Left renal cortex interstitium (tissue), 4 donors: ENCODE data around the gene HYAL1. TPM values are rescaled to one million over a fixed set of nuclear protein-coding genes. Genes with fewer than 3 reads are reported as not detected.

Experiments used
- DNase-seq, 4 donors: peaks; one replicate each; pipeline ENCODE4 v3.0.0-alpha.2; 2013; ENCODE audit warnings: low read depth in 4 of 4, low spot score in 2 of 4, missing footprints in 1 of 4
- polyA plus RNA-seq, 4 donors: library from polyadenylated mRNA; unstranded; fragments of 120-200 nt; gene quantifications; one replicate each; pipeline ENCODE4 v1.2.1, GENCODE V29; 2013; ENCODE audit not compliant: insufficient read length in 4 of 4

Gene HYAL1, protein sequence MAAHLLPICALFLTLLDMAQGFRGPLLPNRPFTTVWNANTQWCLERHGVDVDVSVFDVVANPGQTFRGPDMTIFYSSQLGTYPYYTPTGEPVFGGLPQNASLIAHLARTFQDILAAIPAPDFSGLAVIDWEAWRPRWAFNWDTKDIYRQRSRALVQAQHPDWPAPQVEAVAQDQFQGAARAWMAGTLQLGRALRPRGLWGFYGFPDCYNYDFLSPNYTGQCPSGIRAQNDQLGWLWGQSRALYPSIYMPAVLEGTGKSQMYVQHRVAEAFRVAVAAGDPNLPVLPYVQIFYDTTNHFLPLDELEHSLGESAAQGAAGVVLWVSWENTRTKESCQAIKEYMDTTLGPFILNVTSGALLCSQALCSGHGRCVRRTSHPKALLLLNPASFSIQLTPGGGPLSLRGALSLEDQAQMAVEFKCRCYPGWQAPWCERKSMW
- polyA plus RNA-seq, result 1 to 10 TPM; 6.4 to 7.8 (median 7.4) TPM

- DNase-seq, result no peak
Observed at GRCh38 chr3:50303013-50303815, at the start of gene HYAL1. Gene HYAL1 (minus strand): TSS chr3:50303574. CDS start chr3:50302956, 618 bp downstream.

DNA sequence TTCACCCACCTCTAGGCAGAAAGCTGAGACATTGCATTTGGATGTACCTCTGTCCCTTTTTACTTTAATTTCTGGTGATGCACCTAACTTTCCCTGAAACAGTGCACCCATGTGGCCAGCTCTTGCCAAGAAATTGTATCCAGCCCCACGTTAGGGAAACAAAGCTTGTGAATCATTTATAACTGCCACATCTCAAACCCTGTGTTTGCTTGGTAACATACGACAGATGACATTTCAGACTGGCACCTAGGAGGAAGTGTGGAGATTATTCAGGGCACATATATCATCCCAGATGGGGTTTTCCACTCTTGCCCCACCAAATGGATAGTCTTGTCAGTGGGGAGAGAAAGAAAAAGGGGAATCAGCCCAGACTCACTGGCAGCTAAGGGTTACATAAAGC lies 49.4 kb upstream of the HYAL1 start:
- DNase-seq, result no peak

GRCh38 chr3:50351323-50351697 lies 47.9 kb upstream of the HYAL1 start:
- DNase-seq, result no peak

GRCh38 chr3:50350527-50351322 lies 47.4 kb upstream of the HYAL1 start, which contains the start of the genes CYB561D2 and NPRL2:
Gene CYB561D2 (plus strand): TSS chr3:50350862. CDS start chr3:50351434, 572 bp downstream.
Gene NPRL2 (minus strand): TSS chr3:50350775. CDS start chr3:50350652, 123 bp downstream.
- peak in 3 of 4 donors; percentile 79 to 90 (median 85) for DNase-seq

DNA sequence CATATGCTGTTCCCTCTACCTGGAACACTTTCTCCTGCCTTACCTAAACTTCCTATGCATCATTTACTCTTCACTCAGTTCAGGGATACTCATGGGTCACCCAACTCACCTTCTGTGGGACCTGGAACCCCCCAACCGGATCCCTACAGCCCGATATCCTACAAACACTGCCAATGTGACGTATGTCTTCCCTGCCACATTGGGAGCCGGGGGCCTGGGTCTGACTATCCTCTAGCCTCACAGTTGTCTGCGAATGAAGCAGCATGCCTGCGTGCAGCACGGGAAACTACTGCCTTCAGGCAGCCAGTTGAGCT lies 46.8 kb upstream of the HYAL1 start:
- no peak for DNase-seq

- no peak for DNase-seq
Observed at GRCh38 chr3:50347187-50347813, 43.9 kb upstream of the HYAL1 start.

GRCh38 chr3:50345586-50346234 lies 42.3 kb upstream of the HYAL1 start, which contains the start of gene ZMYND10:
Gene ZMYND10 (minus strand): TSS chr3:50345732. CDS start chr3:50345579, 153 bp downstream.
- DNase-seq, result no peak

DNA sequence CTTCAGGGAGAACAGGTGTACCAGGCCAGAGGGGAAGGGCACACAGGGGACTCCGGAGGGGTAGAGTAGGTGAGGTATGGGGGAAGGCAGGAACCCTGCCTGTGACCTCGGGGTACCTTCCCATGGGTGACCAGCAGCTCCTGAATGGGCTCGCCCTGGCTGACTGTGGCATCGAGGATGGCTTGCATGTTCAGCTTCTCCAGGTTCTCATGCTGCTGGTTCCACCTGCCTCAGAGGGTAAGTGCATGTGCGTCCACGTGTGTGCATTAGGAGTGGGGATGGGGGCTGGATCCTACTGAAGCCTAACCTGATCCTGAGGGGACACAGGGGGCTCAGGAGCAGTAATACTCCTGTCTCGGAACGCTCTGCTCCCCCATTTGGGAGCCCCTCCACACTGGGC lies 41.6 kb upstream of the HYAL1 start:
- no peak for DNase-seq

GRCh38 chr3:50342813-50343633 lies 39.6 kb upstream of the HYAL1 start:
- DNase-seq, result no peak

DNA sequence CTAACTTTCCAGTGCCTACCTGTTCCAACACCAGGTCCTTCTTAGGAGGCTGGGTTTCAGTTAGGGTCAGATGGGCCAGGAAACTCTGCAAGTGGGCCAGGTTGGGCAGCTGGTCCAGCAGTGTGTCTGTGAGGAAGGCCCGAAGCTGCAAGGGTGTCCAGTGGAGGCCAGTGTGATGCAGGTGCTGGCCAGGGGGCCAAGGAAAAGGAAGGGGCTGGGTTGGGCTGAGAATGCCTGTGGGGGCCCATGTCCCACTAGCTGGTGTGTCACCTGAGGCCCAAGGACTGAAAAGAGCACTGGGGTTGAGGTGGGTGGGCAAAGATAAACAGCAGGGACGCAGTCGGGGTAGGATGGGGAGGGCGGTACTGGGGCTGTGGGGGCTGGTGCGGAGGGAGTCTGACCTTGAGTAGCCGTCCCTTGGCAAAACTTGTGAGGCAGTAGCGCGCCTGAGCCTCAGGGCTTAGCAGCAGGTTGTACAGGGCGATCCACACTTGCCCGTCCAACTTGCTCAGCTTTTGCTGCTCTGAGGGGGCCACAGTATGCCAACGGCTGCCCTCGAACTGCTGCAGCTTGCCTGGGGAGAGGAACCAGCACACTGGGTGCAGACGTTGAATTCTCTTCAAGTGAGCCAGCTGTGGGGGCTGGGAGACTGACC lies 38.7 kb upstream of the HYAL1 start:
- no peak for DNase-seq

DNA sequence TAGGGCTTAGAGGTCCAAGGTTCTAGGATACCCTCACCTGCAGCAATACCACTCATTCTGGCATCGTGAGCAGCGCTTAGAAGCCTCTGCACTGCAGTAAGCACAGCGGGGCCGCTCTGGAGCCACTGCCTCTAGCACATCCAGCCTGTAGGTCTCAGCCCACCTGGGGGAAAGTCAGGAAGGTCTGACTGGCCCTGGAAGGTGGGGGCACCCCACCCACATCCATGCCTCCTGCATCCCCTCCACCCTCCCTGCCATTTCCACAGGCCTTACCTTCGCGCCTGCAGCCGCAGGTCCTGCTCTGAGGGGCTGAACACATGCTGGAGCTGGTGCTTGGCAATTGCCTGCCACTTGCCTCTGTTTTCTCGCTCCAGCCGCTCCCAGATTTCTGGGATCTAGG lies 38.2 kb upstream of the HYAL1 start:
- no peak for DNase-seq

DNA sequence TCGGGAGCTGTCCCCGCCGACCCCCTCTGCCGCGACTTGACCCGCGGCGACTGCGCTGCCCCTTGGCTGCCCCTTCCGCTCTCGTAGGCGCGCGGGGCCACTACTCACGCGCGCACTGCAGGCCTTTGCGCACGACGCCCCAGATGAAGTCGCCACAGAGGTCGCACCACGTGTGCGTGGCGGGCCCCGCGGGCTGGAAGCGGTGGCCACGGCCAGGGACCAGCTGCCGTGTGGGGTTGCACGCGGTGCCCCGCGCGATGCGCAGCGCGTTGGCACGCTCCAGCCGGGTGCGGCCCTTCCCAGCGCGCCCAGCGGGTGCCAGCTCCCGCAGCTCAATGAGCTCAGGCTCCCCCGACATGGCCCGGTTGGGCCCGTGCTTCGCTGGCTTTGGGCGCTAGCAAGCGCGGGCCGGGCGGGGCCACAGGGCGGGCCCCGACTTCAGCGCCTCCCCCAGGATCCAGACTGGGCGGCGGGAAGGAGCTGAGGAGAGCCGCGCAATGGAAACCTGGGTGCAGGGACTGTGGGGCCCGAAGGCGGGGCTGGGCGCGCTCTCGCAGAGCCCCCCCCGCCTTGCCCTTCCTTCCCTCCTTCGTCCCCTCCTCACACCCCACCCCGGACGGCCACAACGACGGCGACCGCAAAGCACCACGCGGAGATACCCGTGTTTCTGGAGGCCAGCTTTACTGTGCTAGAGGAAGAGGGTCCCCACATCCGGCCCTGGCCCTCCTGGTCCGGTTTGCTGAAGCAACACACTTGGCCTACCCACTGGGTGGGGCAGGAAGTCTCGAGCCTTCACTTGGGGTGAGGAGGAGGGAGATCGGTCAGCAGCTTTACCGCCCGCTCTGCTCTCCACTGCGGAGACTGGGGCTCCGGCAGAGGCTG lies 37.3 kb upstream of the HYAL1 start, which contains the start of gene RASSF1:
Gene RASSF1, minus strand, starts transcription at position 389 of the 882 bp plus-strand sequence. Its CDS starts 31 bp downstream, at position 358.
- DNase-seq, result no peak

DNA sequence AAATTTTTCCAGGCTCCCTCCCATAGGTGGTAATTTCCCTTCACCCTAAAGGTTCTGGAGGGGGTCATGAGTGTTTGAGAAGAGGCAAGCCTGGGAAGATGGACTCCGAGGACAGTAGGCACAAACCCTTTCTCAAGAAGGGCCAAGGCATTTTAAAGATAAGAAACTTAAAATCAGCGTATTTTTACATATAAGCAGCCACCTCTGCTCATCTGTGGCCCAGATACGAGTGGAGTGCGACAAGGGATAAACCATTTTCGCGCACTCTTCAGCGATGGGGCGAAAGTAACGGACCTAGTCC lies 36.7 kb upstream of the HYAL1 start:
- DNase-seq, result no peak

DNA sequence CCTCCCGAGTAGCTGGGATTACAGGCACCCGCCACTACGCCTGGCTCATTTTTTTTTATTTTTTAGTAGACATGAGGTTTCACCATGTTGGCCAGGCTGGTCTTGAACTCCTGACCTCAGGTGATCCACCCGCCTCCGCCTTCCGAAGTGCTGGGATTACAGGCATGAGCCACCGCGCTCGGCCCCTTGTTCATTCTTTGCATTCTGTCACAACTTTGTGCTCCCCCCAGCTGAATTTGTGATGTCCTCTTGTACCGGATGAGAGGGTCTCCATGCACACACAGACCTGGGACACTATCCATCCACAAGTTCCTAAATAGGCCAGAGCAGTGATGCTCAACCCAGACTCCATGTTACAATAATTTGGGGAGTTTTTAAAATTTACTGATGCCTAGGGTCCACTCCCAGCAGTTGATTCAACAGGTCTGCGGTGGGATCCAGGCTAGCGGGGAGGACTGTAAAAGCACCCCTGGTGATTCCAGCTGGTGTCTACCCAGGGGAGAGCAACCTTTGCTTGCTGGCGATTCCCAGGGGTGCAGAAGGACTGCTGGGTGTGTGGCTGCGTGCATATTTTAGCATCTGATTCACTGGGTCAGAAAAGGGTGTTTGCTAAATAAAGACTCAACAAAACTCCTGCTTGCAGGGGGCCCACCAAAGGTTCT lies 36.2 kb upstream of the HYAL1 start:
- no peak for DNase-seq

- no peak for DNase-seq
Observed at GRCh38 chr3:50338965-50339364, 35.6 kb upstream of the HYAL1 start.

DNA sequence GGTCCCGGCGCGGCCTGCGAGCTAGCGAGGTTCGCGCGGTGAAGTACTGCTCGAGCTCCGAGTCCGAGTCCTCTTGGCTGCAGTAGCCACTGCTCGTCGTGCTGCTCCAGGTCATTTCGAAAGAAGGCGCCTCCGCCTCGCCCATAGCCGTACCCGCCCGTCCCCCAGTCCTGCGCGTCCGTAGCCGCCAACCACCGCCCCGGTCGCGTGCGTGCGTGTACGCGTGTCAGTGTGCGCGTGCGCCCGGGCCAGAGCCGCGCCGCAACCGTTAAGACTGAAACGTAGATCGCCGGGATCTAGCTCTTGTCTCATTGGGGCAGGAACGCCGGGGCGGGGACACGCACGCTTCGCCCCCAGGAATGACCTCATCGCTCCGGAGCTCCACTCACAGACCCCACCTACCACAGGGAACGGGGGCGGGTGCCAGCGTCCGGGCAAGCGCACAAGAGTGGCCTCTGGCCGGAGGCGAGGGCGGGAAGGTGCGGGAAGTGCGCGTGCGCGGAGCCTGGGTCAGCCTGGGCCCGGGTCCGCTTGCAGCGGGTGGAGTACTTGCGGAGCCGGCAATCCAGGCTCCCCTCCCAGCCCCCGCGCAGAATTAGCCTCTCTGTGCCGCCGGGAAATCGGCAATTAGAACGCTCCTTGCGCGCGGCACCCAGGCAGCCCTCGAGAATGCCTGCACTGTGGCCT lies 33.9 kb upstream of the HYAL1 start:
- peak in 3 of 4 donors; percentile 90 to 96 (median 94) for DNase-seq
